H9 (cell line): Measurements from ENCODE around the gene MTMR12. TPM values are rescaled to one million over a fixed set of nuclear protein-coding genes. Genes with fewer than 3 reads are reported as not detected.

Source experiments
- DNase-seq: peaks from one replicate; pipeline ENCODE4 v3.0.0-alpha.2; 2017
- H2AFZ ChIP-seq: one replicate; pipeline ENCODE4 v1.6.1; 2013; ENCODE audit warnings: mild to moderate bottlenecking, low read length, control low read depth, moderate library complexity
- H2AK5ac ChIP-seq: 2 replicates; pipeline ENCODE4 v1.6.1; 2013; ENCODE audit warnings: low read length, control low read depth, mixed read lengths; ENCODE audit not compliant: insufficient read length
- H2BK120ac ChIP-seq: one replicate; pipeline ENCODE4 v1.6.1; 2013; ENCODE audit warnings: low read depth, mild to moderate bottlenecking, low read length, control low read depth, inconsistent platforms; ENCODE audit not compliant: poor library complexity, severe bottlenecking
- H2BK12ac ChIP-seq: 2 replicates; pipeline ENCODE4 v1.6.1; 2013; ENCODE audit warnings: low read length, control low read depth, mixed read lengths, low read depth; ENCODE audit not compliant: insufficient read length
- H2BK15ac ChIP-seq: 2 replicates; pipeline ENCODE4 v1.6.1; 2013; ENCODE audit warnings: low read depth, low read length, control low read depth
- H2BK20ac ChIP-seq: one replicate; pipeline ENCODE4 v1.6.1; 2013; ENCODE audit warnings: low read depth, mild to moderate bottlenecking, low read length, control low read depth, inconsistent platforms; ENCODE audit not compliant: poor library complexity, severe bottlenecking
- H2BK5ac ChIP-seq: 2 replicates; pipeline ENCODE4 v1.6.1; 2013; ENCODE audit warnings: low read length, control low read depth, mixed read lengths; ENCODE audit not compliant: insufficient read length
- H3K14ac ChIP-seq: 2 replicates; pipeline ENCODE4 v1.6.1; 2013; ENCODE audit warnings: low read length, control low read depth; ENCODE audit not compliant: insufficient read depth
- H3K18ac ChIP-seq: 2 replicates; pipeline ENCODE4 v1.6.1; 2013; ENCODE audit warnings: low read depth, mild to moderate bottlenecking, mixed read lengths, low read length, control low read depth; ENCODE audit not compliant: insufficient read length
- H3K23ac ChIP-seq: 2 replicates; pipeline ENCODE4 v1.6.1; 2013; ENCODE audit warnings: low read length, control low read depth, mixed read lengths, low read depth; ENCODE audit not compliant: insufficient read length
- H3K23me2 ChIP-seq: 2 replicates; pipeline ENCODE4 v1.6.1; 2013; ENCODE audit warnings: low read depth, mild to moderate bottlenecking, mixed read lengths, low read length, control low read depth; ENCODE audit not compliant: insufficient read length, poor library complexity, severe bottlenecking
- H3K27ac ChIP-seq: 2 replicates; pipeline ENCODE4 v1.5.1; 2013; ENCODE audit warnings: low read length, control low read depth, mixed read lengths, low read depth; ENCODE audit not compliant: insufficient read length
- H3K27me3 ChIP-seq: 2 replicates; pipeline ENCODE4 v1.6.1; 2013; ENCODE audit warnings: low read length, control low read depth, inconsistent platforms; ENCODE audit not compliant: insufficient read depth
- H3K4ac ChIP-seq: 2 replicates; pipeline ENCODE4 v1.6.1; 2013; ENCODE audit warnings: low read depth, mild to moderate bottlenecking, control low read depth, inconsistent platforms, low read length, moderate library complexity
- H3K4me1 ChIP-seq: 2 replicates; pipeline ENCODE4 v1.6.1; 2013; ENCODE audit warnings: low read length, control low read depth, inconsistent platforms; ENCODE audit not compliant: insufficient read depth
- H3K4me2 ChIP-seq: 2 replicates; pipeline ENCODE4 v1.6.1; 2013; ENCODE audit warnings: low read length, control low read depth, mixed read lengths; ENCODE audit not compliant: insufficient read length, insufficient read depth
- H3K56ac ChIP-seq: 2 replicates; pipeline ENCODE4 v1.6.1; 2013; ENCODE audit warnings: low read depth, mild to moderate bottlenecking, mixed read lengths, low read length, control low read depth; ENCODE audit not compliant: insufficient read length
- H3K79me1 ChIP-seq: 2 replicates; pipeline ENCODE4 v1.6.1; 2013; ENCODE audit warnings: low read depth, mild to moderate bottlenecking, moderate library complexity, low read length, control low read depth, inconsistent platforms; ENCODE audit not compliant: insufficient read depth, poor library complexity, severe bottlenecking
- H3K79me2 ChIP-seq: 2 replicates; pipeline ENCODE4 v1.6.1; 2013; ENCODE audit warnings: low read length, control low read depth, inconsistent platforms; ENCODE audit not compliant: insufficient read depth
- H3K9ac ChIP-seq: 2 replicates; pipeline ENCODE4 v1.6.1; 2013; ENCODE audit warnings: low read length, control low read depth, mixed read lengths; ENCODE audit not compliant: insufficient read length; ENCODE audit errors: extremely low read depth
- H3K9me3 ChIP-seq: one replicate; pipeline ENCODE4 v1.6.1; 2013; ENCODE audit warnings: low read depth, low read length, inconsistent platforms; ENCODE audit not compliant: control insufficient read depth
- H3T11ph ChIP-seq: one replicate; pipeline ENCODE4 v1.6.1; 2013; ENCODE audit warnings: mild to moderate bottlenecking, low read length, control low read depth, inconsistent platforms
- H4K20me1 ChIP-seq: one replicate; pipeline ENCODE4 v1.6.1; 2013; ENCODE audit not compliant: control insufficient read depth, insufficient read length, insufficient read depth
- H4K5ac ChIP-seq: 2 replicates; pipeline ENCODE4 v1.6.1; 2013; ENCODE audit warnings: low read depth, mild to moderate bottlenecking, mixed read lengths, low read length, control low read depth; ENCODE audit not compliant: insufficient read length
- H4K8ac ChIP-seq: replicated peaks from 2 replicates; pipeline ENCODE4 v1.6.1; 2013; ENCODE audit warnings: low read length, control low read depth, mixed read lengths, low read depth; ENCODE audit not compliant: insufficient read length
- H4K91ac ChIP-seq: 2 replicates; pipeline ENCODE4 v1.6.1; 2013; ENCODE audit warnings: low read depth, mild to moderate bottlenecking, moderate library complexity, mixed read lengths, low read length, control low read depth; ENCODE audit not compliant: insufficient read length
- H3K27ac Mint-ChIP-seq, 3 experiments: 2 replicates in 2 of 3; 3 replicates in 1 of 3; pipeline ENCODE4 v1.8.0; 2020 to 2021; ENCODE audit warnings: mixed read lengths in 3 of 3, mild to moderate bottlenecking in 1 of 3, moderate library complexity in 1 of 3
- H3K27me3 Mint-ChIP-seq: 2 replicates; pipeline ENCODE4 v1.8.0; 2021; ENCODE audit warnings: low read depth, mild to moderate bottlenecking, moderate library complexity, mixed read lengths
- H3K36me3 Mint-ChIP-seq, 3 experiments: 2 replicates in 2 of 3; 3 replicates in 1 of 3; pipeline ENCODE4 v1.8.0; 2020 to 2021; ENCODE audit warnings: low read depth in 3 of 3, mixed read lengths in 3 of 3; ENCODE audit not compliant: insufficient read depth in 1 of 3
- H3K4me1 Mint-ChIP-seq, 2 experiments: 2 replicates each; pipeline ENCODE4 v1.8.0; 2020; ENCODE audit warnings: mixed read lengths in 2 of 2
- H3K4me3 Mint-ChIP-seq, 2 experiments: 2 replicates in 1 of 2; 3 replicates in 1 of 2; pipeline ENCODE4 v1.8.0; 2020 to 2021; ENCODE audit warnings: mild to moderate bottlenecking in 2 of 2, mixed read lengths in 2 of 2, moderate library complexity in 1 of 2
- H3K9me3 Mint-ChIP-seq, 2 experiments: 2 replicates in 1 of 2; 3 replicates in 1 of 2; pipeline ENCODE4 v1.8.0; 2020; ENCODE audit warnings: mild to moderate bottlenecking in 2 of 2, mixed read lengths in 2 of 2, moderate library complexity in 1 of 2
- total RNA-seq: library from RNA; stranded (reverse); gene quantifications from 2 replicates; pipeline ENCODE4 v1.2.1, GENCODE V29; 2021
- TF ChIP-seq, protein P1 (sequence below): fragments of 200-600 bp; sonication (generic); conservative IDR thresholded peaks from 3 replicates; pipeline ENCODE4 v1.8.0; 2021; ENCODE audit warnings: antibody characterized with exemption, mild to moderate bottlenecking

Gene MTMR12
- total RNA-seq, 1 experiment from 2014 or later = 39.3 TPM

DNA sequence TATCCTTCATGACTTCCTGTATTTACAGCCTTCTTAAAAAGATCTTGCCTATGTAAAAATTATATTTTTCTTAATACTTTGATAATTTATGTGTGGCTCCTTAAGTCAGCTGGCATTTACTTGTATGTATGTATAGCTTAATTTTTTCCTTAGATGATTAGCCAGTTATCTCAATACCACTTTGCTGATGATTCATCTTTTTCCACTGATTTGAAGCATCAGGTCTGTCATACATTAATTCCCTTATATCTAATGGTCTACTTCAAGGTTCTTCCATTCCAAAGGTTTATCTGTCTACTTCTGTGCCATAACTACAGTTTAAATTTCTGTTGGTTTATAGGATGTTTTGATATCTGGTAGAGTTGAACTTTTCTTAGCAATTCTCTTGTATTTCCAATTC, 44.9 kb upstream of the MTMR12 start:
- H2AK5ac ChIP-seq = no peak overlapping the region
- no peak for DNase-seq

More for the DNA sequence above, 44.9 kb upstream of the MTMR12 start:
- TF ChIP-seq, protein P1, sequence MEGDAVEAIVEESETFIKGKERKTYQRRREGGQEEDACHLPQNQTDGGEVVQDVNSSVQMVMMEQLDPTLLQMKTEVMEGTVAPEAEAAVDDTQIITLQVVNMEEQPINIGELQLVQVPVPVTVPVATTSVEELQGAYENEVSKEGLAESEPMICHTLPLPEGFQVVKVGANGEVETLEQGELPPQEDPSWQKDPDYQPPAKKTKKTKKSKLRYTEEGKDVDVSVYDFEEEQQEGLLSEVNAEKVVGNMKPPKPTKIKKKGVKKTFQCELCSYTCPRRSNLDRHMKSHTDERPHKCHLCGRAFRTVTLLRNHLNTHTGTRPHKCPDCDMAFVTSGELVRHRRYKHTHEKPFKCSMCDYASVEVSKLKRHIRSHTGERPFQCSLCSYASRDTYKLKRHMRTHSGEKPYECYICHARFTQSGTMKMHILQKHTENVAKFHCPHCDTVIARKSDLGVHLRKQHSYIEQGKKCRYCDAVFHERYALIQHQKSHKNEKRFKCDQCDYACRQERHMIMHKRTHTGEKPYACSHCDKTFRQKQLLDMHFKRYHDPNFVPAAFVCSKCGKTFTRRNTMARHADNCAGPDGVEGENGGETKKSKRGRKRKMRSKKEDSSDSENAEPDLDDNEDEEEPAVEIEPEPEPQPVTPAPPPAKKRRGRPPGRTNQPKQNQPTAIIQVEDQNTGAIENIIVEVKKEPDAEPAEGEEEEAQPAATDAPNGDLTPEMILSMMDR = no peak
- Histone ChIP-seq H3K56ac (no peak overlapping the region), H3K14ac (no peak overlapping the region), H2BK20ac (no peak overlapping the region), H3K79me1 (no peaks in the 10 kb centered on the region), H4K8ac (no peak overlapping the region), H3K18ac (no peak overlapping the region), H3K27ac (no peak overlapping the region), H3K4ac (no peak overlapping the region), H2BK12ac (no peak overlapping the region), H3K79me2 (no peaks in the 10 kb centered on the region), H3K9me3 (no peaks in the 10 kb centered on the region), H3K4me2 (no peak overlapping the region), H3K23me2 (no peaks in the 10 kb centered on the region), H2AFZ (no peak overlapping the region), H3K9ac (no peak overlapping the region), H3K27me3 (no peaks in the 10 kb centered on the region), H3K4me1 (peaks cover 3% of the 10 kb centered on the region; the same call in 1 of the 2 replicates), H2BK15ac (no peak overlapping the region), H4K5ac (no peak overlapping the region), H3K23ac (no peak overlapping the region), H3T11ph (no peak overlapping the region), H4K20me1 (no peaks in the 10 kb centered on the region), H2BK120ac (no peak overlapping the region), H2BK5ac (no peak overlapping the region), H4K91ac (no peak overlapping the region)
- no peak overlapping the region for H3K4me3 Mint-ChIP-seq
- no peaks in the 10 kb centered on the region for H3K9me3 Mint-ChIP-seq
- H3K4me1 Mint-ChIP-seq = peaks cover 19 to 25% of the 10 kb centered on the region in 2 experiments
- H3K27ac Mint-ChIP-seq = peak overlapping the region in 1 of 3 experiments; percentile 10; a peak in 2 of 7 replicates
- H3K36me3 Mint-ChIP-seq = peaks cover 18 to 48% (median 42%) of the 10 kb centered on the region in 3 experiments; a peak in 6 of 7 replicates
- H3K27me3 Mint-ChIP-seq = no peaks in the 10 kb centered on the region
